ENCODE measurements around the gene CDKN3. TPM values are rescaled to one million over a fixed set of nuclear protein-coding genes. Genes with fewer than 3 reads are reported as not detected.
"Not testable (repeated sequence)": the region's sequence is repeated elsewhere in the genome, so short reads cannot be mapped to it uniquely, and the experiment has no call there.

CDKN3 gene
- total RNA-seq, 2 experiments from 2014 or later, result 64.8 to 67.6 TPM

- DNase-seq; H3K9me3 Mint-ChIP-seq; H3K36me3 Mint-ChIP-seq; ATAC-seq (ENCODE audit: low read depth); POLR2A ChIA-PET; H3K4me3 Mint-ChIP-seq; H3K27ac Mint-ChIP-seq; H3K27me3 Mint-ChIP-seq: not testable (repeated sequence)
- H3K4me1 Mint-ChIP-seq, result peaks cover 23% of the 10 kb centered on the region
Observed at GRCh38 chr14:54442961-54443360, 46.2 kb downstream of the CDKN3 start.

DNA sequence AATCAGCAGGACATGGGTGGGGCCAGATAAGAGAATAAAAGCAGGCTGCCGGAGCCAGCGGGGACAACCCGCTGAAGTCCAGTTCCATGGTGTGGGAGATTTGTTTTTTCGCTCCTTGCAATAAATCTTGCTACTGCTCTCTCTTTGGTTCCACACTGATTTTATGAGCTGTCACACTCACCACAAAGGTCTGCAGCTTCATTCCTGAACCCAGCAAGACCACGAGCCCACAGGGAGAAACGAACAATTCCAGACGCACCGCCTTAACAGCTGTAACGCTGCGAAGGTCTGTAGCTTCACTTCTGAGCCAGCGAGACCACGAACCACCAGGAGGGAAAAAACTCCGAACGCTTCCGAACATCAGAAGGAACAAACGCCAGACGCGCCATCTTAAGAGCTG is 47.2 kb downstream of the CDKN3 start:
- Mint-ChIP-seq H3K4me3 (no peak overlapping the region), H3K4me1 (peaks cover 20% of the 10 kb centered on the region), H3K27ac (no peak overlapping the region), H3K36me3 (peaks cover 2% of the 10 kb centered on the region), H3K9me3 (no peaks in the 10 kb centered on the region), H3K27me3 (peaks cover 5% of the 10 kb centered on the region)
- ATAC-seq (ENCODE audit: low read depth) (no peak), DNase-seq (no peak)
- POLR2A ChIA-PET, result no interaction called here

DNA sequence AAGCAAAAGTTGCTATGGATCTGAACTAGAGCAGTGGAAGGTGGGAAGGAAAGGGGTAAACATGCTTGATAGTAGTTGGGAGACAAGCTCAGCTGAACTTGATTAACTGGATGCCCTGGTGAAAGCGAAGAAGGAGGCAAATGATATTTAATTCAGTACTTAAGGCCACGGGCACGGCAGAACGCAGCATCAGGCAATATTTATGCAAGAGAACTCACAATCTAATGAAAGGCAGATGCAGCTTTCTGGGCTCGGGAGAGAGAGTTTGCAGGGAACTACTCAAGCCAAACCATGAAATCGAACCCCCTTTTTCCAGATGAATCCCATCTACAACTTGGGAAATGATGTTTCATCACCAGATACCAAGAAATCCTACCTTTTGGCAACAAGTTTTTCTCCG is 47.9 kb downstream of the CDKN3 start:
- Mint-ChIP-seq H3K9me3 (no peaks in the 10 kb centered on the region), H3K4me1 (peaks cover 17% of the 10 kb centered on the region), H3K36me3 (no peaks in the 10 kb centered on the region), H3K27ac (no peak overlapping the region), H3K27me3 (peaks cover 8% of the 10 kb centered on the region), H3K4me3 (no peak overlapping the region)
- POLR2A ChIA-PET, result no interaction called here
- DNase-seq (no peak), ATAC-seq (ENCODE audit: low read depth) (no peak)

DNA sequence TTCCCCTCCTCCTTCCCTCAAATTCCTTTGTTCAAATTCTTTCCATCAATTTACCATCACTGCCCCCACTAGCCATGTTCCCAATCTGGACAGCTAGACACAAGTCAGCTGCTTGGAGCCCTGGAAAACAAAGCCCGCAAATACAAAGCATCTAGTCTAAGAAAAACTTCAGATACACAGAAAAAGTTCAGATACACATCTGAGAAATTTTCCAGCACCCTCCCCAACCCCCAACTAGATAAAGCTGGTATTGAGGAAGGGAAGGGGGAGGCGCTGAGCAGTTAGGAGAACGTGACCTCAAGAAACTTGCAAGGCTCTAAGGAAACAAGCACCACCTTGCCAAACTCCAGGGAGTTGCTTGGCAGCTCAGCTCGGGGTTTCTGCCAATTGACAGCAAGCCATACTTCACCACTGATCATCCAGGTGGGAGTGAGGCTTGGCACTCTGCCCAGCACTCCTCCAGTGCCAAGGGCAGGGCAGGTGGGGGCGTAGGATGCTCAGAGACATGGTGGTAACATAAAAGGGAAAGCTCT is 49.4 kb downstream of the CDKN3 start:
- H3K9me3 Mint-ChIP-seq, result no peaks in the 10 kb centered on the region
- peaks cover 12% of the 10 kb centered on the region for H3K4me1 Mint-ChIP-seq
- H3K4me3 Mint-ChIP-seq, result no peak overlapping the region
- POLR2A ChIA-PET, result no interaction called here
- H3K36me3 Mint-ChIP-seq, result no peaks in the 10 kb centered on the region
- no peak for ATAC-seq (ENCODE audit: low read depth)
- H3K27me3 Mint-ChIP-seq, result peaks cover 8% of the 10 kb centered on the region
- no peak overlapping the region for H3K27ac Mint-ChIP-seq
- DNase-seq, result no peak

- Mint-ChIP-seq H3K27ac (no peak overlapping the region), H3K4me1 (peaks cover 3% of the 10 kb centered on the region), H3K36me3 (no peaks in the 10 kb centered on the region), H3K27me3 (peaks cover 8% of the 10 kb centered on the region), H3K4me3 (no peak overlapping the region), H3K9me3 (no peaks in the 10 kb centered on the region)
- ATAC-seq (ENCODE audit: low read depth), result no peak
- DNase-seq, result no peak
- POLR2A ChIA-PET, result no interaction called here
Observed at GRCh38 chr14:54447231-54447692, 50.5 kb downstream of the CDKN3 start.

- Mint-ChIP-seq H3K4me1 (peaks cover 3% of the 10 kb centered on the region), H3K36me3 (no peaks in the 10 kb centered on the region), H3K9me3 (no peaks in the 10 kb centered on the region), H3K27me3 (peaks cover 8% of the 10 kb centered on the region), H3K27ac (no peak overlapping the region), H3K4me3 (no peak overlapping the region)
- POLR2A ChIA-PET, result no interaction called here
- DNase-seq (no peak), ATAC-seq (ENCODE audit: low read depth) (no peak)
Observed at GRCh38 chr14:54450535-54450934, 53.7 kb downstream of the CDKN3 start.

DNA sequence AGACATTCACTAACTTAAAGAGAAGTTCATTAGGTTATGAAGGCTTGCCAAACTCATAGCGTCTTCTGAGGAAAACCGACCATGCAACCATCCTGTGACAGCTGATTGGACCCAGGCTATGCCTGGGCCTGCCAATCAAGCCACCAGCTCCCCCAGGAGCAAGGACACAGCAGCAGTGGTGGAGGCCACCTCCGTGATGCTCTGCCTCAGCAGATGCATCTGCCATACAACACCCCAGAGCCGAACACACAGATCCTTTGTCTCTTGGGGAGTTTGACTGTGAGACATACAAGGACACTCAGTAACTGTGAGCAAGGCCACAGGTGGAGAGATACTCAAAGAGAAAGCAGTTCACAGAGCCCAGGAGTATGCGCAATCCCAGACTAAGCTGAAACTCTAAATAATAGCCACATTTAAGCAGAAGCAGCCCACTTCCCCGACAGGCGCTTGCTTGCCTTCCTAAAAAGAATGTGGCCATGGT is 54.4 kb downstream of the CDKN3 start:
- H3K4me1 Mint-ChIP-seq, result peaks cover 3% of the 10 kb centered on the region
- POLR2A ChIA-PET, result no interaction called here

GRCh38 chr14:54451961-54452360 is 55.2 kb downstream of the CDKN3 start:
- H3K4me1 Mint-ChIP-seq, result peaks cover 3% of the 10 kb centered on the region

More for the DNA sequence above, 54.4 kb downstream of the CDKN3 start:
- DNase-seq (no peak), ATAC-seq (ENCODE audit: low read depth) (no peak)
- Mint-ChIP-seq H3K4me3 (no peak overlapping the region), H3K27me3 (peaks cover 6% of the 10 kb centered on the region), H3K9me3 (no peaks in the 10 kb centered on the region), H3K27ac (no peak overlapping the region), H3K36me3 (no peaks in the 10 kb centered on the region)

DNA sequence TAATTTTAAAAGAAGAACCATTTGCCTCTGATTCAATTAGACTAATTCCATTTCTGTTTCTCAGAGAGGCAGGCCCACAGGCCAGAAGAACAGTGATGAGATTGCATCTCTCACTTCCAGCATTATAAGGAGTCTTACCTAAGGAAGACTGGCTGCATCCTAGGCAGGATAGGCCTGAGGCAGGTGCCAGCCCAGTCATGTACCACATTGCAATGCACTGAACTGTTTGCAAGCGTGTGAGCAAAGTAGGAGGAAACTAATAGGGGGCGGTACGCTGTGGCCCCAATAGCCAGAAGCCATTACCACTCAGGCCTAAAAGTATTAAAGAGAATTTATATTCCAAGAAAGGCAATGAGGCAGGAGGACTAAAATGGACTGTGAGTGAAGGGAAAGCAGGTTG is 56.4 kb downstream of the CDKN3 start:
- POLR2A ChIA-PET, result no interaction called here
- ATAC-seq (ENCODE audit: low read depth) (no peak), DNase-seq (no peak)
- Mint-ChIP-seq H3K9me3 (peaks cover under 1% of the 10 kb centered on the region), H3K4me1 (peaks cover 3% of the 10 kb centered on the region), H3K4me3 (no peak overlapping the region), H3K36me3 (no peaks in the 10 kb centered on the region), H3K27ac (no peak overlapping the region), H3K27me3 (peaks cover 3% of the 10 kb centered on the region)

More at GRCh38 chr14:54451961-54452360, 55.2 kb downstream of the CDKN3 start:
- POLR2A ChIA-PET, result interaction anchor here (0.7 kb wide), 1 partner anchor 57 kb away, joined by 6 read pairs; no protein-coding TSS in a partner anchor
- Mint-ChIP-seq H3K27me3 (peaks cover 3% of the 10 kb centered on the region), H3K9me3 (no peaks in the 10 kb centered on the region), H3K36me3 (no peaks in the 10 kb centered on the region), H3K4me3 (no peak overlapping the region), H3K27ac (no peak overlapping the region)
- ATAC-seq (ENCODE audit: low read depth), result no peak
- DNase-seq, result no peak

- H3K9me3 Mint-ChIP-seq; H3K4me3 Mint-ChIP-seq; H3K36me3 Mint-ChIP-seq; H3K27me3 Mint-ChIP-seq; DNase-seq; H3K4me1 Mint-ChIP-seq; POLR2A ChIA-PET; ATAC-seq (ENCODE audit: low read depth); H3K27ac Mint-ChIP-seq: not testable (repeated sequence)
Observed at GRCh38 chr14:54453990-54454389, 57.2 kb downstream of the CDKN3 start.

- no peak for DNase-seq
- Mint-ChIP-seq H3K4me3 (no peak overlapping the region), H3K27ac (no peak overlapping the region), H3K4me1 (peaks cover 3% of the 10 kb centered on the region), H3K27me3 (no peaks in the 10 kb centered on the region), H3K9me3 (peaks cover 9% of the 10 kb centered on the region), H3K36me3 (peaks cover 2% of the 10 kb centered on the region)
- POLR2A ChIA-PET, result no interaction called here
- no peak for ATAC-seq (ENCODE audit: low read depth)
Observed at GRCh38 chr14:54455363-54455762, 58.6 kb downstream of the CDKN3 start.

DNA sequence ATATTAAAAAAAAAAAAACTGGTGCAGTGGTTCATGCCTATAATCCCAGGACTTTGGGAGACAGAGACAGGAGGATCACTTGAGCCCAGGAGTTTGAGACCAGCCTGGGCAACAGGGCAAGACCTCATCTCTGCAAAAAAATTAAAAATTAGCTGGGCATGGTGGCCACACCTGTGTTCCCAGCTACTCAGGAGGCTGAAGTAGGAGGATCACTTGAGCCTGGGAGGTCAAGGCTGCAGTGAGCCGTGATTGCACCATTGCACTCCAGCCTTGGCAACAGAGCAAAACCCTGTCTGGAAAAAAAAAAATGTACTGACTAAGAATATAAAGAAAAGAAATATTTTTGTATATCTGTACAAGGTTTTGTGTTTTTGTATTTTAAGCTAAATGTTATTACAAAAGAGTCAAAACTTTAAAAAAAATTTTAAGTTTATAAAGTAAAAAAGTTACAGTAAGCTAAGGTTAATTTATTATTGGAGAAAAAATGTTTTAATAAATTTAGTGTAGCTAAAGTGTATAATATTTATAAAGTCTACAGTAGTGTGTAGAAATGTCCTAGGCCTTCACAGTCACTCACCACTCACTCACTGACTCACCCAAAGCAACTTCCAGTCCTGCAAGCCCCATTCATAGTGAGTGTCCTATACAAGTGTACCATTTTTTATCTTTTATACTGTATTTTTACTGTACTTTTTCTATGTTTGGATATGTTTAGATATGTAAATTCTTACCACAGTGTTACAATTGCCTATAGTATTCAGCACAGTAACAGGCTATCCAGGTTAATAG is 60.2 kb downstream of the CDKN3 start:
- H3K4me1 Mint-ChIP-seq; ATAC-seq (ENCODE audit: low read depth); H3K4me3 Mint-ChIP-seq; H3K36me3 Mint-ChIP-seq; H3K27me3 Mint-ChIP-seq; H3K27ac Mint-ChIP-seq; DNase-seq; POLR2A ChIA-PET; H3K9me3 Mint-ChIP-seq: not testable (repeated sequence)

DNA sequence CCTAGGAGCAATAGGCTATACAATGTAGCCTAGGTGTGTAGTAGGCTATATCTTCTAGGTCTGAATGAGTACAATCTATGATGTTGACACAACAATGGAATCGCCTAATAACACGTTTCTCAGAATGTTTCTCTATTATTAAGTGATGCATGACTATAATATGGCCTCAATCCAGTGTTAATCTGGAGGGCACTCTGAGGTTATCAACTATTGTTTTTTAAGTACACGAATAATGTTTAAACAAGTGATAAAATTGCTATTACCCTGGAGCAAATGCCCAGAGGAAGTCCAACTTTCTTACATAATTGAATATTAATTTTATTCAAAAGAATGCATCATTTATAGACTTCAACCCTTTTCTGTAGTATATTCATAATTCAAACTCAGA is 60.8 kb downstream of the CDKN3 start:
- peaks cover 9% of the 10 kb centered on the region for H3K9me3 Mint-ChIP-seq
- peaks cover 2% of the 10 kb centered on the region for H3K36me3 Mint-ChIP-seq
- no peaks in the 10 kb centered on the region for H3K27me3 Mint-ChIP-seq
- POLR2A ChIA-PET, result no interaction called here
- H3K4me3 Mint-ChIP-seq, result no peak overlapping the region
- ATAC-seq (ENCODE audit: low read depth) (no peak), DNase-seq (no peak)
- no peaks in the 10 kb centered on the region for H3K4me1 Mint-ChIP-seq
- H3K27ac Mint-ChIP-seq, result no peak overlapping the region

DNA sequence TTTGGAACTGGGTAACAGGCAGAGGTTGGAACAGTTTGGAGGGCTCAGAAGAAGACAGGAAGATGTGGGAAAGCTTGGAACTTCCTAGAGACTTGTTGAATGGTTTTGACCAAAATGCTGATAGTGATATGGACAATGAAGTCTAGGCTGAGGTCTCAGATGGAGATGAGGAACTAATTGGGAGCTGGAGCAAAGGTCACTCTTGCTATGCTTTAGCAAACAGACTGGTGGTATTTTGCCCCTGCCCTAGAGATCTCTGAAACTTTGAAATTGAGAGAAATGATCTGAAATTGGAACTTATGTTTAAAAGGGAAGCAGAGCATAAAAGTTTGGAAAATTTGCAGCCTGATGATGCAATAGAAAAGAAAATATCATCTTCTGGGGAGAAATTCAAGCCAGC is 61.7 kb downstream of the CDKN3 start:
- H3K27ac Mint-ChIP-seq; ATAC-seq (ENCODE audit: low read depth); H3K36me3 Mint-ChIP-seq; H3K4me3 Mint-ChIP-seq; H3K4me1 Mint-ChIP-seq; H3K27me3 Mint-ChIP-seq; DNase-seq; H3K9me3 Mint-ChIP-seq; POLR2A ChIA-PET: not testable (repeated sequence)

All from activated naive CD8-positive, alpha-beta T cell treated with anti-CD3 and anti-CD28 coated beads, Interleukin-2, amount 10 ng/mL, durations not matched to agents 7 days and 5 days (primary cell).